H1 (cell line): Measurements from ENCODE around the gene RAB25. TPM values are rescaled to one million over a fixed set of nuclear protein-coding genes. Genes with fewer than 3 reads are reported as not detected.

Experiments
- CTCF ChIA-PET: fragments of 300-600 bp; sonication (Branson Sonifier 250); formaldehyde crosslinking; loops from one replicate; lab custom pipeline; 2021; ENCODE audit not compliant: partially characterized antibody; lab: Charles Lee
- POLR2A ChIA-PET: fragments of 300-600 bp; sonication (Branson Sonifier 250); formaldehyde crosslinking; loops from one replicate; lab custom pipeline; 2021; ENCODE audit warnings: inconsistent platforms; ENCODE audit not compliant: partially characterized antibody; lab: Charles Lee
- DNase-seq, 2 experiments: peaks; one replicate each; pipeline versions ENCODE4 v3.0.0 to v3.0.0-alpha.2; 2010 to 2022; ENCODE audit warnings: low spot score in 2 of 2, low read depth in 1 of 2, mixed read lengths in 1 of 2
- FAIRE-seq: peaks from 2 replicates; lab custom pipeline; 2011; peaks lifted over from hg19 to GRCh38; lab: Jason Lieb, UNC
- H2AFZ ChIP-seq: 2 replicates; pipeline ENCODE4 v1.8.1; 2012; ENCODE audit warnings: low read length, inconsistent platforms
- H2AK5ac ChIP-seq: 2 replicates; pipeline ENCODE4 v1.6.1; 2013; ENCODE audit warnings: low read depth, low read length
- H2BK120ac ChIP-seq: replicated peaks from 2 replicates; pipeline ENCODE3; 2013; ENCODE audit warnings: low read depth, low read length, inconsistent platforms
- H2BK12ac ChIP-seq: 2 replicates; pipeline ENCODE4 v1.6.1; 2013; ENCODE audit warnings: low read depth, low read length
- H2BK15ac ChIP-seq: 2 replicates; pipeline ENCODE4 v1.6.1; 2013; ENCODE audit warnings: low read length
- H2BK20ac ChIP-seq: 2 replicates; pipeline ENCODE4 v1.6.1; 2013; ENCODE audit warnings: low read length
- H2BK5ac ChIP-seq: 2 replicates; pipeline ENCODE4 v1.6.1; 2013; ENCODE audit warnings: low read depth, low read length
- H3K14ac ChIP-seq: 2 replicates; pipeline ENCODE4 v1.6.1; 2013; ENCODE audit warnings: inconsistent platforms; ENCODE audit not compliant: insufficient read length
- H3K18ac ChIP-seq: 2 replicates; pipeline ENCODE4 v1.6.1; 2013; ENCODE audit warnings: low read length; ENCODE audit errors: extremely low read depth
- H3K23ac ChIP-seq: 2 replicates; pipeline ENCODE4 v1.6.1; 2013; ENCODE audit warnings: inconsistent platforms; ENCODE audit not compliant: insufficient read length
- H3K23me2 ChIP-seq: 2 replicates; pipeline ENCODE4 v1.6.1; 2013; ENCODE audit warnings: low read depth, low read length
- H3K27ac ChIP-seq: 2 replicates; pipeline ENCODE4 v1.6.1; 2011; ENCODE audit warnings: low read depth, low read length, inconsistent platforms
- H3K27me3 ChIP-seq, 4 experiments: replicated peaks in 1 of 4; 1 replicate in 1 of 4; 2 replicates in 3 of 4; pipeline versions ENCODE4 v1.6.1 to v1.8.1; 2011 to 2013; ENCODE audit warnings: low read length in 3 of 4, mild to moderate bottlenecking in 3 of 4, inconsistent platforms in 2 of 4, mixed read lengths in 2 of 4, moderate library complexity in 1 of 4; ENCODE audit not compliant: control insufficient read depth in 3 of 4, insufficient read depth in 3 of 4; ENCODE audit errors: extremely low read depth in 1 of 4
- H3K36me3 ChIP-seq, 4 experiments: 2 replicates each; pipeline versions ENCODE4 v1.6.1 to v1.8.1; 2011 to 2013; ENCODE audit warnings: mild to moderate bottlenecking in 4 of 4, low read length in 3 of 4, moderate library complexity in 2 of 4, control low read depth in 1 of 4, inconsistent platforms in 1 of 4; ENCODE audit not compliant: insufficient read depth in 4 of 4, control insufficient read depth in 2 of 4
- H3K4ac ChIP-seq: replicated peaks from 2 replicates; pipeline ENCODE3; 2013; ENCODE audit warnings: low read length, low read depth, mixed read lengths, inconsistent platforms; ENCODE audit not compliant: insufficient read length
- H3K4me1 ChIP-seq, 4 experiments: replicated peaks in 1 of 4; 1 replicate in 1 of 4; 2 replicates in 3 of 4; pipeline versions ENCODE4 v1.6.1 to v1.8.1; 2011 to 2013; ENCODE audit warnings: low read length in 3 of 4, inconsistent platforms in 2 of 4, mixed read lengths in 1 of 4; ENCODE audit not compliant: insufficient read depth in 4 of 4, control insufficient read depth in 3 of 4
- H3K4me2 ChIP-seq, 2 experiments: 2 replicates each; pipeline versions ENCODE4 v1.6.1 to v1.8.1; 2011 to 2013; ENCODE audit warnings: low read depth in 2 of 2, low read length in 2 of 2, control low read depth in 1 of 2, inconsistent platforms in 1 of 2, mild to moderate bottlenecking in 1 of 2; ENCODE audit not compliant: insufficient read depth in 1 of 2
- H3K4me3 ChIP-seq, 4 experiments: fragments of 200-600, 300-600 bp in 1 of 4; sonication (generic), shearing (Covaris generic), sonication (Bioruptor Twin) in 1 of 4; 2 replicates each; pipeline versions ENCODE4 v1.5.1 to v1.8.1; 2011 to 2016; ENCODE audit warnings: low read length in 4 of 4, low read depth in 3 of 4, control low read depth in 2 of 4, inconsistent platforms in 2 of 4, mild to moderate bottlenecking in 2 of 4, mixed read lengths in 1 of 4, moderate library complexity in 1 of 4; ENCODE audit not compliant: insufficient read depth in 2 of 4; ENCODE audit errors: extremely low read depth in 1 of 4
- H3K56ac ChIP-seq: replicated peaks from 2 replicates; pipeline ENCODE3; 2013; ENCODE audit warnings: low read depth, mild to moderate bottlenecking, mixed read lengths, low read length, inconsistent platforms; ENCODE audit not compliant: insufficient read length
- H3K79me1 ChIP-seq: 2 replicates; pipeline ENCODE4 v1.6.1; 2013; ENCODE audit warnings: low read depth, low read length, control low read depth
- H3K79me2 ChIP-seq, 2 experiments: 2 replicates each; pipeline versions ENCODE4 v1.6.1 to v1.8.1; 2012 to 2013; ENCODE audit warnings: low read length in 2 of 2, mild to moderate bottlenecking in 2 of 2, inconsistent platforms in 1 of 2; ENCODE audit not compliant: insufficient read depth in 2 of 2, control insufficient read depth in 1 of 2
- H3K9ac ChIP-seq, 4 experiments: replicated peaks in 1 of 4; 1 replicate in 1 of 4; 2 replicates in 3 of 4; pipeline versions ENCODE4 v1.6.1 to v1.8.1; 2011 to 2013; ENCODE audit warnings: low read depth in 3 of 4, low read length in 3 of 4, control low read depth in 2 of 4, mild to moderate bottlenecking in 2 of 4, moderate library complexity in 2 of 4, inconsistent platforms in 1 of 4; ENCODE audit errors: extremely low read depth in 1 of 4
- H3K9me3 ChIP-seq, 2 experiments: 2 replicates each; pipeline versions ENCODE4 v1.6.1 to v1.8.1; 2012 to 2013; ENCODE audit warnings: mild to moderate bottlenecking in 2 of 2, moderate library complexity in 2 of 2, control low read depth in 1 of 2, inconsistent platforms in 1 of 2, low read depth in 1 of 2, low read length in 1 of 2, mixed read lengths in 1 of 2; ENCODE audit not compliant: insufficient read depth in 2 of 2
- H4K20me1 ChIP-seq, 2 experiments: replicated peaks in 1 of 2; 2 replicates each; pipeline versions ENCODE3 to v1.8.1; 2011 to 2013; ENCODE audit warnings: inconsistent platforms in 2 of 2, low read length in 2 of 2, mild to moderate bottlenecking in 1 of 2; ENCODE audit not compliant: insufficient read depth in 2 of 2, control insufficient read depth in 1 of 2
- H4K5ac ChIP-seq: 2 replicates; pipeline ENCODE4 v1.6.1; 2013; ENCODE audit warnings: low read length, low read depth, mixed read lengths, inconsistent platforms; ENCODE audit not compliant: insufficient read length
- H4K8ac ChIP-seq: 2 replicates; pipeline ENCODE4 v1.8.0; 2013; ENCODE audit warnings: mild to moderate bottlenecking, moderate library complexity, low read length, inconsistent platforms; ENCODE audit not compliant: insufficient read depth; ENCODE audit errors: extremely low read depth
- H4K91ac ChIP-seq: replicated peaks from 2 replicates; pipeline ENCODE3; 2013; ENCODE audit warnings: low read length, mixed read lengths, inconsistent platforms; ENCODE audit not compliant: insufficient read length
- ASH2L ChIP-seq: fragments of 200-600, 300-600 bp; sonication (generic); IDR thresholded peaks from one replicate; pipeline ENCODE4 v1.7.1; 2017; ENCODE audit warnings: low read length
- CBX5 ChIP-seq: fragments of 300-800, 300-1000 bp; sonication (generic); IDR thresholded peaks from 2 replicates; pipeline ENCODE4 v1.7.1; 2016; ENCODE audit warnings: antibody characterized with exemption, low read length, low read depth
- POLR2A ChIP-seq, 2 experiments: IDR thresholded peaks; 1 replicate in 1 of 2; 2 replicates in 1 of 2; pipeline ENCODE4 v1.6.1; 2011; ENCODE audit warnings: low read depth in 2 of 2, low read length in 2 of 2, mild to moderate bottlenecking in 2 of 2; ENCODE audit errors: control extremely low read depth in 1 of 2
- POU5F1 ChIP-seq: IDR thresholded peaks from 2 replicates; pipeline ENCODE4 v1.6.1; 2011; ENCODE audit warnings: low read depth, mild to moderate bottlenecking, low read length, moderate library complexity
- RBBP5 ChIP-seq: IDR thresholded peaks from 2 replicates; pipeline ENCODE4 v1.7.1; 2012; ENCODE audit warnings: low read depth, mild to moderate bottlenecking, inconsistent platforms, low read length, moderate library complexity, borderline replicate concordance
- RXRA ChIP-seq: IDR thresholded peaks from 2 replicates; pipeline ENCODE4 v1.6.1; 2011; ENCODE audit warnings: low read depth, mild to moderate bottlenecking, low read length, moderate library complexity; ENCODE audit not compliant: insufficient read depth
- SAP30 ChIP-seq: fragments of 300-600 bp; sonication (generic); IDR thresholded peaks from 2 replicates; pipeline ENCODE4 v1.7.1; 2012; ENCODE audit warnings: low read length, moderate library complexity, mild to moderate bottlenecking, inconsistent platforms; ENCODE audit not compliant: insufficient read depth, insufficient replicate concordance
- SIN3A ChIP-seq, 2 experiments: IDR thresholded peaks in 1 of 2; conservative IDR thresholded peaks in 1 of 2; 2 replicates each; pipeline ENCODE4 v1.6.1; 2011 to 2012; ENCODE audit warnings: low read length in 2 of 2, improper control_type of control experiment in 1 of 2, low read depth in 1 of 2, mild to moderate bottlenecking in 1 of 2
- TAF7 ChIP-seq: optimal IDR thresholded peaks from 2 replicates; pipeline ENCODE3; 2011; ENCODE audit warnings: low read depth, mild to moderate bottlenecking, inconsistent platforms, low read length, moderate library complexity, borderline replicate concordance
- whole genome bisulfite sequencing, 2 experiments: shearing (Covaris generic) in 1 of 2; methylation state at CpG; one replicate each; pipeline versions ENCODE4 v1.1.6 to v1.1.7; 2013 to 2015; ENCODE audit warnings: low lambda C conversion rate in 2 of 2, mixed read lengths in 2 of 2, inconsistent platforms in 1 of 2, low coverage in 1 of 2, missing lambda C conversion rate in 1 of 2; ENCODE audit not compliant: insufficient replicate concordance in 2 of 2, insufficient coverage in 1 of 2, insufficient read length in 1 of 2; ENCODE audit errors: extremely low coverage in 1 of 2, missing lambda C conversion rate in 1 of 2; 5-methylcytosine and 5-hydroxymethylcytosine counted together
- polyA plus RNA-seq, 7 experiments: library from polyadenylated mRNA; depleted of rRNA in 3 of 7; stranded (reverse) in 5 of 7; unstranded in 2 of 7; fragments of >200 nt in 5 of 7; fragments of 200-250 nt in 2 of 7; gene quantifications; 1 replicate in 5 of 7; 2 replicates in 1 of 7; 4 replicates in 1 of 7; pipeline versions ENCODE4 v1.2.1 to v1.2.3, GENCODE V29; 2011 to 2013; ENCODE audit warnings: missing spikeins in 2 of 7, mixed read lengths in 2 of 7
- total RNA-seq: library from RNA; stranded (reverse); fragmentation: NEBNext Ultra II Directional; extraction: Animal tissue kit (Norgen Biotek cat#: 25700); gene quantifications from 2 replicates; pipeline ENCODE4 v1.2.1, GENCODE V29; 2021
- TF ChIP-seq, protein P1 (sequence below): IDR thresholded peaks from 2 replicates; pipeline ENCODE4 v1.6.1; 2011; ENCODE audit warnings: low read depth, mild to moderate bottlenecking, low read length; ENCODE audit not compliant: insufficient read depth
- TF ChIP-seq, protein P2 (sequence below): IDR thresholded peaks from 2 replicates; pipeline ENCODE4 v1.6.1; 2012; ENCODE audit warnings: low read length, inconsistent platforms

The RAB25 gene
- total and polyA plus RNA-seq, 2 of the 8 experiments (the other 6 are each of a cell fraction or from before 2014, with no cell fraction given), result 34.8 to 98.2 TPM

DNA sequence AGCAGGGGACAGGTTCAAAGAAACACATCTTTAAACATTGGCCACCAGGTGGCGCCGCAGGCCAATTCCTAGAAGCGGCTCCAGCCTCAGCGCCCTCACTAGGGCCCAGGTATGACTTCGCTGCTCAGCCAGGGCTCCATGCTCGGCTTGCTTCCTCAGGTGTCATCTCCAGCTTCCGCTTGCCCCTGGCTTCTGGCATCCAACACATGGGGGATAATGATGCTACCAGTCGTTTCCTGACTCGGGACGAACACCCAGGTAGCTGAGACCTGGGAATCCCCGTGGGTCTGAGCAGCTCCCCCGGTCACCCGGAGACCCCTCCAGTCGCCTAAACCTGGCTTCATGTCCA is 29.9 kb downstream of the RAB25 start:
- Histone ChIP-seq H3K18ac (no peak overlapping the region), H3K79me1 (peaks cover 2% of the 10 kb centered on the region; the same call in 1 of the 2 replicates), H3K36me3 (peaks cover 0 to 4% (median under 1%) of the 10 kb centered on the region in 4 experiments; a peak in 2 of 8 replicates), H3K4me1 (peaks cover 2 to 7% (median 5%) of the 10 kb centered on the region in 4 experiments), H2BK5ac (no peak overlapping the region), H2AFZ (no peak overlapping the region), H2BK20ac (0 out of 2 replicates have a peak overlapping the region, but pooled peaks have one; percentile 1), H4K91ac (no peak overlapping the region), H3K79me2 (peaks cover 0 to 12% of the 10 kb centered on the region in 2 experiments; a peak in 1 of 4 replicates), H2BK15ac (no peak overlapping the region), H2BK120ac (no peak overlapping the region), H3K14ac (no peak overlapping the region), H2AK5ac (no peak overlapping the region), H3K9ac (no peak overlapping the region), H3K23ac (no peak overlapping the region), H3K27ac (no peak overlapping the region), H3K4me3 (no peak overlapping the region), H3K27me3 (no peaks in the 10 kb centered on the region), H4K20me1 (peaks cover 4 to 12% of the 10 kb centered on the region in 2 experiments), H3K4me2 (no peak overlapping the region), H3K56ac (no peak overlapping the region), H3K23me2 (no peaks in the 10 kb centered on the region), H2BK12ac (peak overlapping the region; percentile 6; the same call in 1 of the 2 replicates), H3K9me3 (no peaks in the 10 kb centered on the region), H3K4ac (no peak overlapping the region), H4K5ac (no peak overlapping the region), H4K8ac (no peak overlapping the region)
- DNase-seq (peak in 1 of 2 experiments; percentile 95), FAIRE-seq (peak; percentile 74)
- 41% methylated on average over 14 of the region's 14 CpGs; no CpG with 5 or more reads in 1 of the 2 experiments for WGBS, 2 experiments
- CTCF ChIA-PET, result interaction anchor here (0.6 to 29.5 kb wide), 20 partner anchors 11 to 169 kb away, joined by 3 to 1994 read pairs (median 4); partner anchors contain the start of genes LMNA, RAB25, SEMA4A and SSR2
- POLR2A ChIA-PET, result interaction anchor here (0.7 to 29.6 kb wide), 6 partner anchors 9 to 34 kb away, joined by 3 to 763 read pairs (median 4); partner anchors contain the start of gene LMNA
- no peak for TF ChIP-seq ASH2L
- peak; percentile 24 to 50; a peak in 1 of 4 replicates for TF ChIP-seq SIN3A (conservative IDR thresholded peaks at IDR 0.05 in 1 of 2, IDR thresholded peaks at IDR 0.05 in 1 of 2; ENCODE audit: low read depth in 1 of 2, low read length in 2 of 2)
- TF ChIP-seq POU5F1, result no peak
- TF ChIP-seq TAF7, result no peak
- TF ChIP-seq, protein P1, sequence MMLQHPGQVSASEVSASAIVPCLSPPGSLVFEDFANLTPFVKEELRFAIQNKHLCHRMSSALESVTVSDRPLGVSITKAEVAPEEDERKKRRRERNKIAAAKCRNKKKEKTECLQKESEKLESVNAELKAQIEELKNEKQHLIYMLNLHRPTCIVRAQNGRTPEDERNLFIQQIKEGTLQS, result no peak
- TF ChIP-seq RXRA, result no peak
- TF ChIP-seq CBX5, result no peak
- TF ChIP-seq SAP30, result no peak
- no peak for TF ChIP-seq RBBP5
- TF ChIP-seq, protein P2, sequence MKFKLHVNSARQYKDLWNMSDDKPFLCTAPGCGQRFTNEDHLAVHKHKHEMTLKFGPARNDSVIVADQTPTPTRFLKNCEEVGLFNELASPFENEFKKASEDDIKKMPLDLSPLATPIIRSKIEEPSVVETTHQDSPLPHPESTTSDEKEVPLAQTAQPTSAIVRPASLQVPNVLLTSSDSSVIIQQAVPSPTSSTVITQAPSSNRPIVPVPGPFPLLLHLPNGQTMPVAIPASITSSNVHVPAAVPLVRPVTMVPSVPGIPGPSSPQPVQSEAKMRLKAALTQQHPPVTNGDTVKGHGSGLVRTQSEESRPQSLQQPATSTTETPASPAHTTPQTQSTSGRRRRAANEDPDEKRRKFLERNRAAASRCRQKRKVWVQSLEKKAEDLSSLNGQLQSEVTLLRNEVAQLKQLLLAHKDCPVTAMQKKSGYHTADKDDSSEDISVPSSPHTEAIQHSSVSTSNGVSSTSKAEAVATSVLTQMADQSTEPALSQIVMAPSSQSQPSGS, result no peak
- no peak for TF ChIP-seq POLR2A (IDR thresholded peaks at IDR 0.05; ENCODE audit: control extremely low read depth in 1 of 2, low read depth in 2 of 2, low read length in 2 of 2)
